ENCODE measurements around the gene MAML3. TPM values are rescaled to one million over a fixed set of nuclear protein-coding genes. Genes with fewer than 3 reads are reported as not detected.

The MAML3 gene
- total RNA-seq, 1 donor from 2014 or later = 4.0 TPM

- DNase-seq (ENCODE audit: low read depth in 2 of 2) = peak in 1 of 2 donors; percentile 41
Measured at GRCh38 chr4:139873111-139873860, 280.7 kb downstream of the MAML3 start.

GRCh38 chr4:139872274-139872673 is 281.7 kb downstream of the MAML3 start:
- peak; percentile 75 to 98 for DNase-seq (ENCODE audit: low read depth in 2 of 2)

GRCh38 chr4:139869810-139870209 is 284.2 kb downstream of the MAML3 start:
- no peak for DNase-seq (ENCODE audit: low read depth in 2 of 2)

GRCh38 chr4:139866276-139866962 is 287.6 kb downstream of the MAML3 start:
- DNase-seq (ENCODE audit: low read depth in 2 of 2) = no peak

DNA sequence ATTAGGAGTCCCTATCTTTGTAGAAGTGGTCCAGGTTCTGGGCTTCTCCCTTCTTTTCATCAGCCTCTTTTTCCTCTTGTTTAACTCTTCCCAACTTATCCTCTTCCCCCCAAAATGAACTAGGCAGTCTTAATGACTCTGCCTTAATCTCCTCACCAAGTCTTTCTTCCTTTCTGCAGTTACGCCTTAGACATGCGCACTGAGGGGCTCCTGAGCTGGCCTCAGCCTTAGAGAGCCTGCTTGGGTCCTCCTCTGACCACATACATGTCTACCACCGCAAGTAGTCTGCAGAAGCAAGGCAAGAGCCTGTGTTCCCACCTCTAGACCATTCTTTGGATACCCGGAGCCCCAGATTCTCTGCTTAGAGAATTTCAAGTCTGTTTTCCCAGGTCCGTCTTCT is 288.4 kb downstream of the MAML3 start:
- no peak for DNase-seq (ENCODE audit: low read depth in 2 of 2)

- no peak for DNase-seq (ENCODE audit: low read depth in 2 of 2)
Measured at GRCh38 chr4:139863531-139863930, 290.5 kb downstream of the MAML3 start.

DNA sequence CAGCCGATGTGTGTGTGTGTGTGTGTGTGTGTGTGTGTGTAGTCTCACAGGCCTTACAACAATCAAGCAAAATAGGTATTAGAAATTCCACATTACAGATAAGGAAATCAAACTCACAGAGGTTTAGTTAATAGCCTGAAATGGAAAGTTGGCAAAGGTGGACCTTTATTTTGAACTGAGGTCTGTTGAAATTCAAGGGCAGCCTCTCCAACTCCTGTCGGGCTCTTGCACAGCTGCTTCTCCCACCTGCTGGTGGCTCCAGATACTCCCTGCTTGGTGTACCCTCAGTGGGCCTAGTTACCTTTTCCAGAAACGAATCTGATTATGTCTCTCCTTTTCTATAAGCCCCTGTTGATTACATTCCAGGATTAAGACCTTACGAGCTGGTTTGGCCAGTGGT is 292.5 kb downstream of the MAML3 start:
- DNase-seq (ENCODE audit: low read depth in 2 of 2) = peak in 1 of 2 donors; percentile 73

DNA sequence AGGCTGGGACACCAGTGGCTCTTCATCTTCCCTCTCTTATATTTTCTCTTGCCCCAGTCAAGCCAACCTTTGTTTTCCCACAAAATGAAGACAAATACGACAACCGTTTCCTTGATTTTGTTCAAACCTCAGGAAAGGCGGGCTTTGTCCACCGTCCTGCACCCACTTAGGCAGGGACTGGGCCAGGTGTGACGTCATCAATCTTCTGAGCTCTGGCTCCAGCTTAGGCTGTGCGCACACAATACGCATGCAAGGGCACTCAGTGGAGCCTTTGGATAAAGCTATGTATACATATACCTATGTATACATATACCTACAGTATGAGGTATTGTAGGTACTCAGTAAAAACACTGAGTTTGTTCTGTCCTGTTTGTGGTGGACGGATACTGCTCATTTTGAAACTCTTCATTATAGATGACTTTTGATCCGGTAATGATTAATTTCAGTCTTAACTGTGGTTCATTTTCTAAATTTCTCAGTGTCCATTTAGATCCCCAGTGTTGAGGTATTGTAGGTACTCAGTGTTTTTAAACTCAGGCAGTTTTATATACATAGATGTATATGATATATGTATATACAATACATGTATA is 293.5 kb downstream of the MAML3 start:
- no peak for DNase-seq (ENCODE audit: low read depth in 2 of 2)

DNA sequence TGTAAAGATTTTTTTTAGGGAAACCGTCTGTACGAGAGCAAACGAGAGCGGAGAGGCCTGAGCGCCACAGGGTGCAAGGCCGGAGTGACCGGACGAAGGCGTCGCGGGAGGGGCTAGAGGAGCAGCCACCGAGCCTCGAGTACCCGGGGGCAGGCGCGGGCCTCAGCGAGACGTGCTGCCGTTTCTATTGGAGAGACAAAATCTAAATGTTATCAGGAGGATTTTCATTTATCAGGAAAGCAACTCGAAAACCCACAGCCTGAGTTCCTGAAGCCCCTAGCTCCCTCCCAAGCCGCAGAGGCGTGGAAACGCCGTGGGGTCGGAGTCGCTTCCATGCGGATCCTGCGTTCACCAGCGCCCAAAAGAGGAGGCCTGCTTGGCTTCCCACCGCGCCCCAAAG is 294.1 kb downstream of the MAML3 start:
- DNase-seq (ENCODE audit: low read depth in 2 of 2) = no peak

DNA sequence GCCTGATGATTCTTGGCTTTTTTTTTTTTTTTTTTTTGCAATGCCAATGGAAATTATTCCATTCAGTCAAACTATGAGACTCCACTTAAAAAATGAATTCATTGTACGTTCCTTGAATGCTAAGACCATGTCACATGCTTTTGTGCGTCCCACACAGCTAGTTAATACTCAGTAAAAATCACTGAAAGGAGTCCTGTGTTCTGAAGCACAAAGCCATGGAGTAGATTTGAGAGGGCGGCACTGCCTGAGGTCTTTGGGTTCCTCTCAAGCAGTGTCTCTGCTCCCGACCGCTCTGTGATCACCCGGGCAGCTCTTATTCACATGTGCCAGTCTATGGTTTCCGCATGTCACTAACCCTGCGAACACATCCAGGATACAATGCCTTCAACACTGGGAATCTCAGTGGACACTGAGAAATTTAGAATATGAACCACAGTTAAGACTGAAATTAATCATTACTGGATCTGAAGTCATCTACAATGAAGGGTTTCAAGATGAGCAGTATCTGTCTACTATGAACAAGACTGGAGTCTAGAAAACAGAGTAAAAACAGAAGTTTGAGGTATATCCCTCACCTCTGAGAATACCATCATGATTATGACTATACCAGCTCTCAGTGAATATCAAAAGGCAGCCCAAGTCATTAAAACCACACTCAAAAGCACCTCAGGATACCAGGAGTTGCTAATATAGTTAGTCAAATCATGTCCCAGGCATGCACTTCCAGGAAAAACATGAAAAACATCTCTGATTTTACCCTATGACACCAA is 295.4 kb downstream of the MAML3 start:
- DNase-seq (ENCODE audit: low read depth in 2 of 2) = no peak

GRCh38 chr4:139857977-139858376 is 296.0 kb downstream of the MAML3 start:
- DNase-seq (ENCODE audit: low read depth in 2 of 2) = no peak

GRCh38 chr4:139857021-139857420 is 297.0 kb downstream of the MAML3 start:
- DNase-seq (ENCODE audit: low read depth in 2 of 2) = peak; percentile 20 to 31

- no peak for DNase-seq (ENCODE audit: low read depth in 2 of 2)
Measured at GRCh38 chr4:139854668-139855403, 299.1 kb downstream of the MAML3 start.

DNA sequence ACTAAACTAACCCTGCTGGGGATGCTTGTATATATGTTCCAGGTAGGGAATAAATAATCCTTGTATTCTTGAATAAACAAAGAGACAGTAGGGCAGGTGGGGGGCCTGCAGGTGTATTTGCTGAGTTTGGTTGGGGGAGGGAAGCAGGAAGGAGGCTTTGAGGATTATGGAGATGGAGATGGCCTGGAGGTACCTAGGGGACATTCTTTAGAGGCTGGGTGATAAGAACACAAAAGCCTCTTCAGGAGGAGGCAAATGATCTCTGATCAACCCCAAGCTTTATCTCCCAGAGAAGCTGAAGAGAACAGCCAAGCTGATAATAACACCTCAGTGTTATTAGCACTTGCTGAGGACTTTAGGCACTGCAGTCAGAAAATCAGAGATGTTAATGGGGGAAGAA is 300.7 kb downstream of the MAML3 start:
- no peak for DNase-seq (ENCODE audit: low read depth in 2 of 2)

DNA sequence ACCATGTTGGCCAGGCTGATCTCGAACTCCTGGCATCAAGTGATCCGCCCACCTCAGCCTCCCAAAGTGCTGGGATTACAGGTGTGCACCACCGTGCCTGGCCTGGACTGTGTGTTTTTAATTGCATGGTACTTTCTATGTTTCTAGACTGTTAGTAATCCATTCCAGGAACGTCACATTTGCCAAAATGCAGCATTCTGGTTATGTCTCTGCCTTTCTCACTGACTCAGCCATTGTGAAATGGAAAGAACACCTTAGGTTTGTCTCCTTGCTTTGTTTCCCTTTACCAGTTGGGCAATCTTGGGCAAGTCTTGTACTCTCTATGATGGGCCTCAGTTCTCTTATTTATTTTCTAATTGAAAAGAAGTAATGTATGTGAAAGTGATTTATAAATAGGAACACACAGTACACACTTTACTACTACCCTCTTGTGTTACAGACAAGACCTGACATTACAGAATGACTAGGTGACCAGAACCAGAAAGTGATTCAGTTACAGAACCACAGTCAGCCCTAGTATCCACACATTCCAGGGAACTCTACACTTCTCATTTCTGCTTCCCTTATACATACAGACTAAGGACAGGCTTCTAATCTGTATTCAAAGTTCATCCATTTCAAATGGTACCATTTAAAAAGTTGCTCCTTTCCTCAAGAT is 301.2 kb downstream of the MAML3 start:
- no peak for DNase-seq (ENCODE audit: low read depth in 2 of 2)

DNA sequence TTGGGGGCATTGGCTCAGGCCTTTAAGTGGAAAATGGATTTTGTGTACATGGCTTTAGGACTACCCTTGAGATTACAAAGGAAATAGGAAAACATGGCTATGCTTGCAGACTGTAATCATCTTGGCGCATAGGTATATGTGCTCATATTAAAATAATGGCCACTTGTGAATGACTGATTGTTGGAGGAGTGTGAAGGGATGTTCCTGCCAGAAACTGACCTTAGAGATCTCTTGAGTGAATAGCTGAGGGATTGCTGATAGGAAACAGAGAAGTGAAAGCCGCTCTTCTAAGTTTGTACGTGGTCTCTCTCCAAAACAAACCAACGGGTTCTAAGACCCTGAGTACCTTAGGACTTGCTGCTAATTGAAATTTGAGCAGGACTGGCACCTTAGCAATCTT is 302.3 kb downstream of the MAML3 start:
- DNase-seq (ENCODE audit: low read depth in 2 of 2) = no peak

GRCh38 chr4:139851133-139851532 is 302.9 kb downstream of the MAML3 start:
- no peak for DNase-seq (ENCODE audit: low read depth in 2 of 2)

GRCh38 chr4:139849219-139849618 is 304.8 kb downstream of the MAML3 start:
- DNase-seq (ENCODE audit: low read depth in 2 of 2) = no peak

GRCh38 chr4:139848028-139848427 is 306.0 kb downstream of the MAML3 start:
- no peak for DNase-seq (ENCODE audit: low read depth in 2 of 2)

DNA sequence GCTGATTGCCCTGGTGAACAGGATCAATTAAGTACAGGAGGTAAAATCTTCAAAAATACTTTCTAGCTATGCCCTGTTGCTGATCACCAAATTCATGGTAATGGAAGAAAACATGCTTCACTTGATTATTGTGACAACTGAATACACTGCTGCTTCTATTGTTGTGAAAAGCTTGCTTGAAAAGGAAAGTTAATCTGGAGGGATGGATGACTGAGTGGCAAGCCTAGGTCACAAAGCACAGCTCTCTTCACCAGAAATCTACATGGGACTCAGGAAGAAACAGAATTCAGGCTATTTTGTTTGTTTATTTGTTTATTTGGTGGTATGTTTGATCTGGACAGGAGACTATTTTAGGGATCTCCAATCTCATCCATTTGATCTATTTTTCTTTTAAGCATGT is 306.4 kb downstream of the MAML3 start:
- no peak for DNase-seq (ENCODE audit: low read depth in 2 of 2)

DNA sequence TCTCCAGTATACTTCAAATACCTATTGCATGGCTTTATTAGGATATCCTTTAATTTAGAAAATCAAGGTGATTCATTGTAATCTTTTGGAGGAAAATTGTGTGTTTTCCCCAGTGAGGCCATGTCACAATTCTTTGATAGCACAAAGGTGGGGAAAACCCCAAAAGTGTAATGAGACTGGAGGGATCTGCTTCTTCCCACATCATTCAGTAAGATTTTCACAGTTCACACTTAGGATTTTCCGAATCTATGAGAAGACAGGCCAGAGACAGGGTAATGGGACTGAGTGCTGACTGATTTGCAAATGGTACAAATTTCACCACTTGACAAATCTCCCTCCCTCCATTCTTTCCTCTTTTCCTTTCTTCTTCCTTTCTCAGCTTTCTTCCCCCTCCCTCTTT is 307.2 kb downstream of the MAML3 start:
- no peak for DNase-seq (ENCODE audit: low read depth in 2 of 2)

Data from lung microvascular endothelial cell (primary cell).